NCI-H1694 treated with DMSO at 0.1 percent for 48 hours (cell line): ENCODE data around the gene CMTM3.
"Not testable (repeated sequence)": the region's sequence is repeated elsewhere in the genome, so short reads cannot be mapped to it uniquely, and the experiment has no call there.

Experiments used
- DNase-seq: peaks from one replicate; lab custom pipeline; 2025; lab: John Stamatoyannopoulos, UW

Gene CMTM3

GRCh38 chr16:66635406-66635805 lies 30.9 kb downstream of the CMTM3 start:
- DNase-seq, result no peak

GRCh38 chr16:66636199-66636598 lies 31.7 kb downstream of the CMTM3 start:
- no peak for DNase-seq

- no peak for DNase-seq
These were observed 33.3 kb downstream of the CMTM3 start for GRCh38 chr16:66637806-66638205.

- no peak for DNase-seq
These were observed 34.8 kb downstream of the CMTM3 start for GRCh38 chr16:66639091-66639885.

- no peak for DNase-seq
These were observed 36.3 kb downstream of the CMTM3 start for GRCh38 chr16:66640724-66641314.

- no peak for DNase-seq
These were observed 36.9 kb downstream of the CMTM3 start for GRCh38 chr16:66641387-66641786.

GRCh38 chr16:66647866-66648265 lies 43.4 kb downstream of the CMTM3 start:
- no peak for DNase-seq

- DNase-seq, result no peak
These were observed 44.7 kb downstream of the CMTM3 start for GRCh38 chr16:66649167-66649566.

- no peak for DNase-seq
These were observed 45.2 kb downstream of the CMTM3 start for GRCh38 chr16:66649636-66650205.

- DNase-seq, result peak; percentile 87
These were observed 46.4 kb downstream of the CMTM3 start for GRCh38 chr16:66650707-66651473.

- DNase-seq, result no peak
These were observed 46.9 kb downstream of the CMTM3 start for GRCh38 chr16:66651474-66651765.

- no peak for DNase-seq
These were observed 47.5 kb downstream of the CMTM3 start for GRCh38 chr16:66651965-66652364.

GRCh38 chr16:66652661-66653360 lies 48.3 kb downstream of the CMTM3 start:
- no peak for DNase-seq

GRCh38 chr16:66653581-66654350 lies 49.3 kb downstream of the CMTM3 start:
- no peak for DNase-seq

- no peak for DNase-seq
These were observed 52.0 kb downstream of the CMTM3 start for GRCh38 chr16:66656547-66656946.

GRCh38 chr16:66658143-66658859 lies 53.8 kb downstream of the CMTM3 start:
- DNase-seq, result no peak

GRCh38 chr16:66658860-66659190 lies 54.3 kb downstream of the CMTM3 start:
- no peak for DNase-seq

- DNase-seq, result peak; percentile 26
These were observed 56.1 kb downstream of the CMTM3 start for GRCh38 chr16:66660422-66661209.

- DNase-seq, result no peak
These were observed 56.7 kb downstream of the CMTM3 start for GRCh38 chr16:66661210-66661560.

GRCh38 chr16:66661671-66662346 lies 57.3 kb downstream of the CMTM3 start:
- DNase-seq, result not testable (repeated sequence)
